Activated T-cell treated with anti-CD3 and anti-CD28 coated beads, Interleukin-2, amount 50 U/mL, for 4 hours (primary cell): ENCODE data around the gene MPG. TPM values are rescaled to one million over a fixed set of nuclear protein-coding genes. Genes with fewer than 3 reads are reported as not detected.
A peak's percentile ranks its signal among the peaks of the same experiment; 100 is the strongest.

Experiments used
- ATAC-seq, 2 donors: fragments of 200-7000 bp; cut with Tn5 transposase; one replicate each; pipeline ENCODE4 v1.10.0; 2021
- DNase-seq: peaks from one replicate; pipeline ENCODE4 v3.0.0-alpha.2; 2020
- H3K27me3 Mint-ChIP-seq: one replicate; pipeline ENCODE4 v1.8.0; 2021; ENCODE audit warnings: low read depth, mixed read lengths
- H3K36me3 Mint-ChIP-seq: one replicate; pipeline ENCODE4 v1.8.0; 2022; ENCODE audit warnings: mixed read lengths; ENCODE audit not compliant: insufficient read depth
- H3K4me1 Mint-ChIP-seq: one replicate; pipeline ENCODE4 v1.8.0; 2021; ENCODE audit warnings: low read depth, mixed read lengths
- H3K4me3 Mint-ChIP-seq: one replicate; pipeline ENCODE4 v1.8.0; 2021; ENCODE audit warnings: mild to moderate bottlenecking, moderate library complexity, mixed read lengths
- H3K9me3 Mint-ChIP-seq: one replicate; pipeline ENCODE4 v1.8.0; 2021; ENCODE audit warnings: mixed read lengths
- total RNA-seq, 3 donors: library from RNA; stranded (reverse); gene quantifications; one replicate each; pipeline ENCODE4 v1.2.1, GENCODE V29; 2021

The MPG gene
- total RNA-seq, 3 donors from 2014 or later, result 32.7 to 39.8 (median 37.3) TPM

DNA sequence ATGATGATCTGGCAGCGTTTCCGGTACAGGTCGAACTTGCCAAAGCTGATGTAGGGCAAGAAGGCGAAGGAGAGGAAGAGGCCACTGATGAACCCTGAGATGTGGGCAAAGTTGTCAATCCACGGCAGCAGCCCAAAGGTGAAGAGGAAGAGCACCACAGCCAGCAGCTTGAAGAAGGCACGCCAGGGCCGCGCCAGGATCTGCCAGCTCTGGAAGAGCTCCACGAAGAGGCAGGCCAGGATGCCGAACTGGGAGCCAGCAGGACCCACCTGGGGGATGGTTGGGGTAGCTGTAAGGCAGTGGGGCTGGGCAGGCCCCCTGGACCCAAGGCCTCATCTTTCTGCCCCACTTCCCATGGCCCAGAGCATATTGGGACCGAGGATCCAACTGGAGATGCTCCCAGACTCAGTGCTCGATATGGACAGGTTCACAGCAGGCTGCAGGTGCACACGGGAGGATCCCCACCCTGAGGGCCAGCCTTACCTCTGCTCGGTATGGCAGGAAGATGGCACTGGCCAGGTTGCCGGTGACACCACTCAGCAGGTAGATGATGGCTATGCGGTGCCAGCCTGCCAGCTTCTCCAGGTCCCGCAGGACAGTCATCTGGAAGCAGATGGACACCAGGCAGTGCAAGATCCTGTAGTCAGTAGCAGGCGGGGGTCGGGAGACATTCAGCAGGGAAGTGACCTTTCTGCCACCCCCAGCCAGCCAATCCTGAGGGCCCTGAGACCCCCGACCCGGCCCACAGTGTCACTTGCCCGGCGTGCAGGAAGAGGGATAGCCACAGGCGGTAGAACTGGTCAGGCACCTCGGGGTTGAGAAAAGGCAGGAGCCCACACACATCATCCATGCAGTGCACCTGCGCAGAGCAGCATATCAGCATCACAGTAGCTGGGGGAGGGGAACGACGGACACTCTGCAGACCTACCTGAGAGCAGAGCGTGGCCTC lies 19.3 kb upstream of the MPG start:
- H3K4me1 Mint-ChIP-seq, result peaks cover 5% of the 10 kb centered on the region
- peaks cover 3% of the 10 kb centered on the region for H3K27me3 Mint-ChIP-seq
- H3K9me3 Mint-ChIP-seq, result no peaks in the 10 kb centered on the region
- H3K4me3 Mint-ChIP-seq, result no peak overlapping the region
- ATAC-seq, result no peak
- H3K36me3 Mint-ChIP-seq, result peaks cover 7% of the 10 kb centered on the region
- no peak for DNase-seq

- Mint-ChIP-seq H3K27me3 (peaks cover 3% of the 10 kb centered on the region), H3K36me3 (peaks cover 7% of the 10 kb centered on the region), H3K4me1 (peaks cover 2% of the 10 kb centered on the region), H3K9me3 (no peaks in the 10 kb centered on the region), H3K4me3 (no peak overlapping the region)
- no peak for ATAC-seq
- no peak for DNase-seq
Measured at GRCh38 chr16:59440-60059, 18.5 kb upstream of the MPG start.

DNA sequence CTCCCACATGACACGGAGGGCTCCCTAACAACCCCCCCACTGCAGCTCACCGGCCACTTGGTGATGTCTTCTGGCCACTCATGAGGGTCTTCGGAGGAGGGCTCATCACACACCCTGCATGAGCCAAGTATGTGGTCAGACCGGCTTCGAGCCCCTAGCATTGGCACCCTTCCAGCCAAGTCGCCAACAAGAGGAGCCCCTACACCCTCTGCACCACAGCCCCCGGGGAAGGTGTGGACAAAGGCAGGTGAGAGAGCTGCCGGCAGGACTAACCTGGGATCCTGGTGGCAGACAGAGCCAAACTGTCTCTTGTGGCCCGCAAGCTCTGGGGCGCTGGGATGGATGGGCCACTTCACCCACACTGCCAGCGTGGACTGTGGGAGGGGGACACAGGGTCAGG lies 17.9 kb upstream of the MPG start:
- H3K27me3 Mint-ChIP-seq, result peaks cover 3% of the 10 kb centered on the region

GRCh38 chr16:60929-61878 lies 16.8 kb upstream of the MPG start:
- no peak overlapping the region for H3K4me3 Mint-ChIP-seq
- H3K4me1 Mint-ChIP-seq, result no peaks in the 10 kb centered on the region
- no peaks in the 10 kb centered on the region for H3K9me3 Mint-ChIP-seq
- peaks cover 7% of the 10 kb centered on the region for H3K27me3 Mint-ChIP-seq
- DNase-seq (no peak), ATAC-seq (no peak)
- peaks cover 5% of the 10 kb centered on the region for H3K36me3 Mint-ChIP-seq

More for the DNA sequence above, 17.9 kb upstream of the MPG start:
- Mint-ChIP-seq H3K4me3 (no peak overlapping the region), H3K36me3 (peaks cover 7% of the 10 kb centered on the region), H3K9me3 (no peaks in the 10 kb centered on the region), H3K4me1 (no peaks in the 10 kb centered on the region)
- ATAC-seq (no peak), DNase-seq (no peak)

DNA sequence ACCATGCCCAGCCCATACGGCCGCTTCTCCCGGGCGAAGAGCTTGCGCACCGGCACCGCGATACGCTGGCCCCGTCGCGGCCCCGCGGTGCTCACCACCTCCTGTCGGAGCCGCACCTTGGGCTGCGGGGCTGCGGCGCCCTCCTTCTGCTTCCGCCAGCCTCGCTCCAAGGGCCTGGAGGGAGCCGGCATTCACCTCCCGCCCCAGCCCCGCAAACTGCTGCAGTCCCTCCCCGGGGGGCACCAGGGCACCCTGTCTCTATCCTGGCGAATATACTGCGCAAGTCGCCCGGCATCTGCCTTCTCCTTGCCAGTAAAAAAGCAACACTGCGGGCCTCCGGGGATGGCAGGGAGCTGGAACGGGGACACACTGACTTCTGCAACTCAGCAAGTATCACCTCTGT lies 16.1 kb upstream of the MPG start:
- DNase-seq (no peak), ATAC-seq (no peak)
- Mint-ChIP-seq H3K4me3 (no peak overlapping the region), H3K36me3 (peaks cover 3% of the 10 kb centered on the region), H3K9me3 (no peaks in the 10 kb centered on the region), H3K27me3 (peaks cover 7% of the 10 kb centered on the region), H3K4me1 (no peaks in the 10 kb centered on the region)

DNA sequence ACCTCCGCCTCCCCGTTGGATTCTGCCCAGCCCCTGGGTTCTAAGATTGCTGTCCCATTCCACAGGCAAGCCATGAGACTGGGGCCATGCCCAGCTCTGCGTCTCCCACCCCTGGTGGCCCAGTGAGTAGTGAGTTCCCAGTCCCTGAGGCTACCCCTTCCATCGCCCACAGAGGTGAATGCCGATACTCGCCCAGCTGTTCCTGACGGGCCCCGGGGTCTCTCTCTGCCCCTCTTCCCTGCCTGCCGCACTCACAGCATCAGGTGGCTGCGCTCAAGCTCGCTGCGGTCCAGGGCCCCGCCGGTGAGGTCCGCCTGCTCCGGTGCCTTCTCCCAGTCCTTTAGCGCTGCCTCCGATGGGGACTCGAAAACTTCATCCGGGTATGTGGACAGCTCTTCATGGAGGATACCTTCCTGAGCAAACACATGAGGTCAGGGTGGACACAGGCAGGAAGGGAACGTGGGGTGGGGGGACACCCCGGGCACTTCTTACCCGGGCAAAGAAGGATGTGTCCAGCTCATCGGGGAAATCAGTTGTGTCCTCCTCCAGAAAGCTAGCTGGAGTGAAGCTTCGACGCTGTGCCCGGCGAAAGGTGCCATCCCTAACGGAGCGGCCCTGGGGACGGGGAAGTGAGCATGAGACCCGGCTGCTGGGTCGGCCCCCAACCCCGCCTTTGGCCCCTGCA lies 15.6 kb upstream of the MPG start:
- Mint-ChIP-seq H3K4me3 (no peak overlapping the region), H3K9me3 (no peaks in the 10 kb centered on the region), H3K36me3 (peaks cover 3% of the 10 kb centered on the region), H3K4me1 (no peaks in the 10 kb centered on the region), H3K27me3 (peaks cover 7% of the 10 kb centered on the region)
- DNase-seq, result no peak
- no peak for ATAC-seq

DNA sequence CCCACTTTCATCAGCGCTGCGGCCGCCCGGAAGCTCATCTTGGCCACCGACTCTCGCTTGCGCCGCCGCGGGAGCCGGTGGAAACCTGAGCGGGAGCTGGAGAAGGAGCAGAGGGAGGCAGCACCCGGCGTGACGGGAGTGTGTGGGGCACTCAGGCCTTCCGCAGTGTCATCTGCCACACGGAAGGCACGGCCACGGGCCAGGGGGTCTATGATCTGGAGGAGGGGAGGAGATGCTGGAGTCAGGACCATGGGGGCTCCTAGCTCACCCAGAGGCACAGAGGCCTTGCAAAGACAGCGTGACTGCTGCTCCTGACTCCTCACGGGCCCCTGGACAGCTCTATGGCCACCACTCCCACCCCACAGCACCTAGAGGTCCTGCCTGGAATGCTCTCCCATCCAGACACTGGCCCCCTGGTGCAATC lies 15.0 kb upstream of the MPG start:
- H3K27me3 Mint-ChIP-seq, result peaks cover 10% of the 10 kb centered on the region
- no peak for ATAC-seq
- no peaks in the 10 kb centered on the region for H3K9me3 Mint-ChIP-seq
- H3K36me3 Mint-ChIP-seq, result peaks cover 2% of the 10 kb centered on the region
- DNase-seq, result no peak
- H3K4me1 Mint-ChIP-seq, result no peaks in the 10 kb centered on the region
- no peak overlapping the region for H3K4me3 Mint-ChIP-seq

- no peak overlapping the region for H3K4me3 Mint-ChIP-seq
- ATAC-seq, result no peak
Measured at GRCh38 chr16:63466-63865, 14.6 kb upstream of the MPG start.

DNA sequence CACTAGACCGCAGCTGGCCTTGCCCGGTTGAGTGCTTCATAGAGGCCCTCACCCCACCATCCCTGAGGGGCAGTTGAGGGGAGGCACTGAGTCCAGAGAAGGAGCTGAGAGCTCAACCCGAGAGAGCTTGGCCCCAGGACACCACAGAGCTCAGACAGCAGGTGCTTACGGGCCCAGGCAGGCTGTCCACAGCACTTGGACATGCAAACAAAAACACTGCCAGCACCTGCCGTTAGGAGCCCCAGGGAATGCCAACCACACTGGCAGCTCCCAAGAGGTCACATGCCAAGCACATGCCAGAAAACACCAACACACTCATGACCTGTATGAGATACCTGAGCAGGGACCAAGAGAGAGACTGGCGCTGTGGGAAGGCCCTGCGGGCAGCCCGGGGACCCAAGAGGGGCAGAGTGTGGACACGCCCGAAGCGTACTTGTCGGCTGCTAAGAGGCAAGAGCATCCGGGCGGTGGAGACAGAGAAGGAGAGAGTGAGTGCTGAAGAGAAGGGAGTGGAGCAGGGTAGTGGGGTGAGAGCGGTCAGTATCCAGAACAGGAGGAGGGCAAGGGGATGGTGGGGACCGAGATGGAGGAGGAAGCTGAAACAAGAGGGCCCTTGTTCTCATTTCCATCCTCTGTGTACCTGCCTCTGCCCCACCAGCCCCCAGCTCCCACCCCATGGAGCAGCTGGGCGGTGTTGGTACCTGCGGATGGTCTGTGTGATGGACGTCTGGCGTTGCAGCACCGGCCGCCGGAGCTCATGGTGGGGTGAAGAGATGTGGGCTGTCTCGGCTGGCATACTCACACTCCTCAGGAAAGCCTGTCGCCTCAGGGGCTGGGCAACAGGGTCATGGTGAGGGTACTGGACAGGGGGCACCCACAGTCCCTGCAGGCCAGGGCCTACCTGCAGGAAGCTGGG lies 13.8 kb upstream of the MPG start:
- DNase-seq, result no peak
- Mint-ChIP-seq H3K27me3 (peaks cover 7% of the 10 kb centered on the region), H3K9me3 (no peaks in the 10 kb centered on the region), H3K36me3 (no peaks in the 10 kb centered on the region), H3K4me1 (no peaks in the 10 kb centered on the region), H3K4me3 (no peak overlapping the region)
- ATAC-seq, result no peak

More at GRCh38 chr16:63466-63865, 14.6 kb upstream of the MPG start:
- no peaks in the 10 kb centered on the region for H3K4me1 Mint-ChIP-seq
- H3K36me3 Mint-ChIP-seq, result no peaks in the 10 kb centered on the region
- H3K9me3 Mint-ChIP-seq, result no peaks in the 10 kb centered on the region
- no peak for DNase-seq
- H3K27me3 Mint-ChIP-seq, result peaks cover 7% of the 10 kb centered on the region

GRCh38 chr16:64914-65255 lies 13.1 kb upstream of the MPG start:
- Mint-ChIP-seq H3K4me3 (no peak overlapping the region), H3K27me3 (peaks cover 7% of the 10 kb centered on the region)
- ATAC-seq, result no peak

GRCh38 chr16:65745-66144 lies 12.3 kb upstream of the MPG start:
- DNase-seq (peak; percentile 81), ATAC-seq (peak; percentile 91 to 95)
- no peaks in the 10 kb centered on the region for H3K36me3 Mint-ChIP-seq
- no peaks in the 10 kb centered on the region for H3K9me3 Mint-ChIP-seq
- no peaks in the 10 kb centered on the region for H3K4me1 Mint-ChIP-seq
- peaks cover 13% of the 10 kb centered on the region for H3K27me3 Mint-ChIP-seq
- H3K4me3 Mint-ChIP-seq, result no peak overlapping the region

More at GRCh38 chr16:64914-65255, 13.1 kb upstream of the MPG start:
- no peak for DNase-seq
- no peaks in the 10 kb centered on the region for H3K4me1 Mint-ChIP-seq
- H3K9me3 Mint-ChIP-seq, result no peaks in the 10 kb centered on the region
- H3K36me3 Mint-ChIP-seq, result no peaks in the 10 kb centered on the region

DNA sequence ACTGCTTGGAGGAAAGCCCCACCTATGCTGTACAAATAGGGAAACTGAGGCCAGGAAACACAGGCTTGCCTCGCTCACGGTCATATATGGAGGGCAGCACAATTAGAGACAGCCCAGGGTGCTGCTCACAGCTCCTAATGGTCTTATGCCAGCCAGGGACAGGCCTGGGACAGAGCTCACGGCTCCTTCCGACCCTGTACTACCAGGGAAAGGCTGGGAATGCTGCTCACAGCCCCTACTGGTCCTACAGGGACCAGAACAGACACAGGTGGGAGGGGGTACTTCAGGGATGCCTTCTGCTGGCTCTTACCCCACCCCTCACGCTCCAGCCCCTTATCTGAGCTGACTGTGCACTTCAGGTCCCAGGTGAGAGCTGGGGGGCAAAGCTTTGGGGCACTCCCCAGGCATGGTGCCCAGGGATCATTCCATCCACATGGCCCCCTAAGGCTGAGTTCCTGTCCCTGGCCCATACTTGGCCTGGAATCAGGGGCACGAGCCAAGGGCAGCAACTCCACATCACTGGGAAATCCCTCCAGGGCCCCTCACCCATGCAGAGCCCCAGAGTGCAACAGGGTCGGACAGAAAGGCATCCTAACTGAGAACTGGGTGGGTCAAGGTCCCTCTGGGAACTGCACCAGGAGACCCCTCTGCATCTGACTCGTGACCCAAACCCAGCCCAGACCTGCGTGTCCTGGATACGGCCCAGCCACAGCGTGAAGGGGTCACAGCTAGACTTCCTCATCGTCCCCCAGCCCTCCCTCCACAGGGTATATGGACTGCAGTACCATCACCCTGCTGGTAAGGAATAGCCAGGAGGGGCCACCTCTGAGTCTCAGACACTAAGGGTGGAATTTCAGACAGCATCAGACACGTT lies 11.5 kb upstream of the MPG start:
- no peak for DNase-seq
- ATAC-seq, result no peak
- peaks cover 21% of the 10 kb centered on the region for H3K27me3 Mint-ChIP-seq
- H3K4me1 Mint-ChIP-seq, result no peaks in the 10 kb centered on the region
- H3K36me3 Mint-ChIP-seq, result no peaks in the 10 kb centered on the region
- H3K4me3 Mint-ChIP-seq, result no peak overlapping the region
- no peaks in the 10 kb centered on the region for H3K9me3 Mint-ChIP-seq
